Ascending aorta (tissue), 2 donors: ENCODE results near the gene RING1. TPM values are rescaled to one million over a fixed set of nuclear protein-coding genes. Genes with fewer than 3 reads are reported as not detected.

Experiments
- DNase-seq, 2 donors: peaks; one replicate each; pipeline ENCODE4 v3.0.0-alpha.2; 2019; ENCODE audit warnings: low spot score in 2 of 2
- H3K27ac ChIP-seq, 2 donors: fragments of 200-600 bp; sonication (generic); one replicate each; pipeline ENCODE4 v1.5.1; 2016 to 2017; ENCODE audit warnings: mild to moderate bottlenecking in 1 of 2
- H3K27me3 ChIP-seq: fragments of 200-600 bp; sonication (generic); one replicate; pipeline ENCODE4 v1.5.1; 2017
- H3K36me3 ChIP-seq, 2 donors: fragments of 200-600 bp; sonication (generic); one replicate each; pipeline ENCODE4 v1.5.1; 2016
- H3K4me1 ChIP-seq, 2 donors: fragments of 200-600 bp; sonication (generic); one replicate each; pipeline ENCODE4 v1.5.1; 2016 to 2017; ENCODE audit warnings: mild to moderate bottlenecking in 1 of 2
- H3K4me3 ChIP-seq, 2 donors: fragments of 200-600 bp; sonication (generic); one replicate each; pipeline ENCODE4 v1.5.1; 2016 to 2017; ENCODE audit warnings: mild to moderate bottlenecking in 1 of 2
- H3K9me3 ChIP-seq, 2 donors: fragments of 200-600 bp; sonication (generic); one replicate each; pipeline ENCODE4 v1.5.1; 2016
- CTCF ChIP-seq, 3 experiments: fragments of 200-600 bp in 2 of 3; fragments of 450-650 bp in 1 of 3; sonication (generic) in 2 of 3; IDR thresholded peaks; one replicate each; pipeline ENCODE4 v1.5.1; 2016 to 2019; ENCODE audit warnings: antibody characterized with exemption in 3 of 3, mild to moderate bottlenecking in 1 of 3, moderate library complexity in 1 of 3
- intact Hi-C: fragments of 100-400 bp; cut with DNase I; formaldehyde crosslinking; loops from one replicate; pipeline ENCODE4 v1.15.1; 2023
- total RNA-seq: library from RNA; depleted of rRNA; stranded (reverse); fragments of >200 nt; gene quantifications from one replicate; pipeline ENCODE4 v1.1.0, GENCODE V29; 2016

Gene RING1
- total RNA-seq, 1 donor from 2014 or later, result 28.5 TPM

DNA sequence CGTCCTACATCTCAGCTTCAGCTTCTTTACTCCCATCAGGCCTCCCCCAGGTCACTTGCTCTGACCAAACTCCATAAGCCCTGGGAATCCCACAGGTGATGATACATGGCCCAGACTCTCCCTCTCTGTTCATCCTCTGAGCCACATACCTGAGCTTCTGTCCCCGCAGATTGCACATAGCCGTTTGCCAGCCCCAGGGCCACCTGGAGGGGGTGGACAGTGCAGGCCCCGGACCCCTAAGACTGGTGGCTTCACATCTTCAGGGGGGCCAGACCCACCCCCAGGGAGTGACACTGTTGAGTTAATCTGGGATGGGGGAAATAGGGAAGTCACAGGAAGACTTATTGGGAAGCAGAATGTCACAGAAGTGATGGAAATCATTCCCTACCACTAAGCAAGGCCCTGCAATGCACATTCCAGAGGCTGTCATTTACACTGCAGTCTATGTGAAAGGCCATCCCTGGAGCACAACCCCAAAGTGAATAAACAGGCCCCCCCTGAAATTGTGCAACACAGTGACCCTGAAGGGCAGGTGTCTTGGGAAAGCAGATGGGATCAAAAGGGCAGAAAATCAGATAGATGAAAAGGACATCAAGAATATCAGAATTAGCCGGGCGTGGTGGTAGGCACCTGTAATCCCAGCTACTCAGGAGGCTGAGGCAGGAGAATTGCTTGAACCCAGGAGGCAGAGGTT is 10.0 kb upstream of the RING1 start:
- TF ChIP-seq CTCF (IDR thresholded peaks at IDR 0.05), result no peak
- DNase-seq, result no peak
- Histone ChIP-seq H3K9me3 (no peaks in the 10 kb centered on the region), H3K36me3 (peaks cover 31 to 43% of the 10 kb centered on the region in 2 donors), H3K4me3 (peak overlapping the region in 1 of 2 donors; percentile 91), H3K27me3 (no peaks in the 10 kb centered on the region), H3K27ac (no peak overlapping the region), H3K4me1 (peaks cover 16 to 27% of the 10 kb centered on the region in 2 donors)
- intact Hi-C loops, result no loop called here

- Histone ChIP-seq H3K4me3 (peak overlapping the region; percentile 90 to 91), H3K27me3 (no peaks in the 10 kb centered on the region), H3K9me3 (no peaks in the 10 kb centered on the region), H3K27ac (peak overlapping the region in 1 of 2 donors; percentile 97), H3K4me1 (peaks cover 16 to 25% of the 10 kb centered on the region in 2 donors), H3K36me3 (peaks cover 36 to 49% of the 10 kb centered on the region in 2 donors)
- TF ChIP-seq CTCF (IDR thresholded peaks at IDR 0.05), result no peak
- no peak for DNase-seq
- intact Hi-C loops, result no loop called here
Measured at GRCh38 chr6:33198853-33199436, 9.4 kb upstream of the RING1 start.

DNA sequence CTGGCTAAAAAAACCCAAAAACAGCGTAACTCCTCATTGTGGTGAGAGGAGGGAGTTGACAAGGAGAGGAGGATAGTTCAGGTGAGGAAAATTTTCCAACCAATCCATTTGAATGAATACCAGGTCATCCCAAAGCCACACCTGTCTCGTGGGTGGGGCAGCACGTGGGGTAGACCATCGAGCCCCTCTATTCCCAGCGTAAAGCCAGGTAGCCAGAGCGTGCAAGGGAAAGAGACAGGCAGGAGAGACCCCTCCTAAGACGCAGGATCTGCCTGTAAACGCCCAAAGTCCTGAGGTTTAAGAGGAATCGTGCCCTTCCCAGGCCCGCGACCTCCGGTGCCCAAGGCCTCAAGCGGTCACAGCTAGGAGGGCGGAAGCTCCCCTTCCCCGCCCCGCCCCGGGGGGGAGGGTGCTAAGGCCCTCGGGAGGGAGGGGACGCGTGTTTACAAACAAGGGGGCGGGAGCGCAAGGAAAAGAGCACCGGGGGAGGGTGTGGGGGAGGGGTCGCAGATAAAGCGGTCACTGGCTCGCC is 8.5 kb upstream of the RING1 start:
- DNase-seq, result peak in 1 of 2 donors; percentile 82
- Histone ChIP-seq H3K9me3 (no peaks in the 10 kb centered on the region), H3K27me3 (no peaks in the 10 kb centered on the region), H3K27ac (peak overlapping the region; percentile 95 to 97), H3K36me3 (peaks cover 36 to 42% of the 10 kb centered on the region in 2 donors), H3K4me3 (peak overlapping the region; percentile 90 to 91), H3K4me1 (peaks cover 16 to 28% of the 10 kb centered on the region in 2 donors)
- intact Hi-C loops, result loop anchor here (1.0 to 5.0 kb wide), 6 partner anchors 9 to 227 kb away; partner anchors contain the start of genes RING1 and ZBTB22
- TF ChIP-seq CTCF (IDR thresholded peaks at IDR 0.05), result no peak

- TF ChIP-seq CTCF (IDR thresholded peaks at IDR 0.05), result no peak
- H3K36me3 ChIP-seq, result peaks cover 28 to 35% of the 10 kb centered on the region in 2 donors
- intact Hi-C loops, result loop anchor here (1.0 to 5.0 kb wide), 6 partner anchors 8 to 228 kb away; partner anchors contain the start of genes RING1 and ZBTB22
- no peaks in the 10 kb centered on the region for H3K27me3 ChIP-seq
- peak within 1 kb of the TSS; percentile 95 to 97 for H3K27ac ChIP-seq
- no peaks in the 10 kb centered on the region for H3K9me3 ChIP-seq
- H3K4me3 ChIP-seq, result peak within 1 kb of the TSS; percentile 90 to 91
- peaks cover 16 to 32% of the 10 kb centered on the region in 2 donors for H3K4me1 ChIP-seq
- DNase-seq, result peak; percentile 99 to 100
Measured at GRCh38 chr6:33200219-33201146, 7.8 kb upstream of the RING1 start, which contains the start of the genes RXRB and SLC39A7. Gene RXRB (minus strand): TSS chr6:33200665. CDS start chr6:33200476, 189 bp downstream. Gene SLC39A7 (plus strand): TSS chr6:33200867. CDS start chr6:33201246, 379 bp downstream.

GRCh38 chr6:33201147-33201545 is 7.2 kb upstream of the RING1 start:
- no peak for DNase-seq
- Histone ChIP-seq H3K4me1 (peaks cover 16 to 32% of the 10 kb centered on the region in 2 donors), H3K36me3 (peaks cover 22 to 28% of the 10 kb centered on the region in 2 donors), H3K4me3 (peak overlapping the region; percentile 90 to 91), H3K9me3 (no peaks in the 10 kb centered on the region), H3K27me3 (no peaks in the 10 kb centered on the region), H3K27ac (peak overlapping the region; percentile 95 to 97)
- intact Hi-C loops, result loop anchor here (5.0 kb wide), 2 partner anchors 116 to 229 kb away; partner anchors contain the start of gene ZBTB22
- TF ChIP-seq CTCF (IDR thresholded peaks at IDR 0.05), result peak in 1 of 3 experiments; percentile 13
